Limb (tissue), 2 donors: Measurements from ENCODE around the gene THBS3.
A peak's percentile ranks its signal among the peaks of the same experiment; 100 is the strongest.
"Not testable (repeated sequence)": the region's sequence is repeated elsewhere in the genome, so short reads cannot be mapped to it uniquely, and the experiment has no call there.

Source experiments
- DNase-seq, 2 donors: peaks; one replicate each; pipeline ENCODE4 v3.0.0-alpha.2; 2016; ENCODE audit errors: extremely low spot score in 2 of 2

THBS3 gene

GRCh38 chr1:155174324-155175280 lies 33.1 kb downstream of the THBS3 start:
- peak in 1 of 2 donors; percentile 84 for DNase-seq

GRCh38 chr1:155173478-155174323 lies 34.0 kb downstream of the THBS3 start, which contains the start of gene TRIM46:
TRIM46 (plus strand) TSS chr1:155173849; CDS start chr1:155173967, 118 bp downstream.
- peak in 1 of 2 donors; percentile 79 for DNase-seq

- DNase-seq, result peak; percentile 94 to 98
Measured at GRCh38 chr1:155172732-155173477, 34.8 kb downstream of the THBS3 start, which contains the start of gene KRTCAP2. KRTCAP2 (minus strand) TSS chr1:155173304; CDS start chr1:155173224, 80 bp downstream.

GRCh38 chr1:155171836-155172731 lies 35.6 kb downstream of the THBS3 start:
- no peak for DNase-seq

- DNase-seq, result no peak
Measured at GRCh38 chr1:155170806-155171205, 36.9 kb downstream of the THBS3 start.

- no peak for DNase-seq
Measured at GRCh38 chr1:155170101-155170785, 37.5 kb downstream of the THBS3 start.

- no peak for DNase-seq
Measured at GRCh38 chr1:155169541-155169940, 38.2 kb downstream of the THBS3 start.

- DNase-seq, result no peak
Measured at GRCh38 chr1:155168456-155169210, 39.1 kb downstream of the THBS3 start.

- DNase-seq, result not testable (repeated sequence)
Measured at GRCh38 chr1:155168105-155168445, 39.6 kb downstream of the THBS3 start.

- DNase-seq, result peak; percentile 85 to 87
Measured at GRCh38 chr1:155167166-155168104, 40.3 kb downstream of the THBS3 start.

GRCh38 chr1:155166471-155167165 lies 41.1 kb downstream of the THBS3 start:
- peak; percentile 21 to 72 for DNase-seq

- DNase-seq, result no peak
Measured at GRCh38 chr1:155166051-155166470, 41.6 kb downstream of the THBS3 start.

GRCh38 chr1:155164625-155165024 lies 43.1 kb downstream of the THBS3 start:
- DNase-seq, result not testable (repeated sequence)

- not testable (repeated sequence) for DNase-seq
Measured at GRCh38 chr1:155163785-155164184, 43.9 kb downstream of the THBS3 start.

GRCh38 chr1:155162631-155163030 lies 45.1 kb downstream of the THBS3 start:
- DNase-seq, result not testable (repeated sequence)

- DNase-seq, result no peak
Measured at GRCh38 chr1:155160128-155160527, 47.6 kb downstream of the THBS3 start.

GRCh38 chr1:155158991-155159390 lies 48.7 kb downstream of the THBS3 start:
- no peak for DNase-seq
